Measurements from ENCODE around the gene PSME3.

Gene PSME3

GRCh38 chr17:42818379-42818778 is 14.8 kb upstream of the PSME3 start:
- intact Hi-C loops (cut with DNase I; ENCODE audit: low total_unique reads) = no loop called here

GRCh38 chr17:42819939-42820535 is 13.2 kb upstream of the PSME3 start:
- DNase-seq = peak in 1 of 2 donors; percentile 42
- no peak overlapping the region for H3K4me3 ChIP-seq
- intact Hi-C loops (cut with DNase I; ENCODE audit: low total_unique reads) = loop anchor here (5.0 kb wide), 1 partner anchor 98 kb away; no protein-coding TSS in a partner anchor

More at GRCh38 chr17:42818379-42818778, 14.8 kb upstream of the PSME3 start:
- Histone ChIP-seq H3K36me3 (peaks cover 80 to 94% (median 93%) of the 10 kb centered on the region in 3 donors), H3K4me3 (no peak overlapping the region), H3K27me3 (no peaks in the 10 kb centered on the region), H3K4me1 (peaks cover 0 to 16% (median 9%) of the 10 kb centered on the region in 4 donors), H3K9me3 (no peaks in the 10 kb centered on the region), H3K27ac (no peak overlapping the region)
- no peak for DNase-seq
- no peak for TF ChIP-seq CTCF (IDR thresholded peaks at IDR 0.05)

GRCh38 chr17:42821176-42821575 is 12.0 kb upstream of the PSME3 start:
- Histone ChIP-seq H3K4me1 (peaks cover 0 to 23% (median 15%) of the 10 kb centered on the region in 4 donors), H3K36me3 (peaks cover 52 to 66% (median 65%) of the 10 kb centered on the region in 3 donors), H3K27me3 (no peaks in the 10 kb centered on the region), H3K9me3 (no peaks in the 10 kb centered on the region), H3K4me3 (no peak overlapping the region), H3K27ac (no peak overlapping the region)
- DNase-seq = no peak
- TF ChIP-seq CTCF (IDR thresholded peaks at IDR 0.05) = no peak
- intact Hi-C loops (cut with DNase I; ENCODE audit: low total_unique reads) = loop anchor here (5.0 kb wide), 1 partner anchor 99 kb away; no protein-coding TSS in a partner anchor

More at GRCh38 chr17:42819939-42820535, 13.2 kb upstream of the PSME3 start:
- no peaks in the 10 kb centered on the region for H3K27me3 ChIP-seq
- peaks cover 0 to 23% (median 15%) of the 10 kb centered on the region in 4 donors for H3K4me1 ChIP-seq
- no peaks in the 10 kb centered on the region for H3K9me3 ChIP-seq
- peak; percentile 32 to 47 for TF ChIP-seq CTCF (IDR thresholded peaks at IDR 0.05)
- no peak overlapping the region for H3K27ac ChIP-seq
- peaks cover 63 to 77% (median 77%) of the 10 kb centered on the region in 3 donors for H3K36me3 ChIP-seq

- H3K9me3 ChIP-seq = no peaks in the 10 kb centered on the region
- H3K4me1 ChIP-seq = peaks cover 0 to 22% (median 15%) of the 10 kb centered on the region in 4 donors
- intact Hi-C loops (cut with DNase I; ENCODE audit: low total_unique reads) = no loop called here
- H3K4me3 ChIP-seq = no peak overlapping the region
- DNase-seq = no peak
- no peak for TF ChIP-seq CTCF (IDR thresholded peaks at IDR 0.05)
- no peaks in the 10 kb centered on the region for H3K27me3 ChIP-seq
- H3K36me3 ChIP-seq = peaks cover 0 to 3% (median 3%) of the 10 kb centered on the region in 3 donors
- H3K27ac ChIP-seq = no peak overlapping the region
Measured at GRCh38 chr17:42827472-42827871, 5.7 kb upstream of the PSME3 start.

GRCh38 chr17:42830971-42831370 is 2.2 kb upstream of the PSME3 start:
- Histone ChIP-seq H3K4me3 (no peak overlapping the region), H3K36me3 (peaks cover 0 to 14% (median 4%) of the 10 kb centered on the region in 3 donors), H3K4me1 (peaks cover 0 to 23% (median 6%) of the 10 kb centered on the region in 4 donors), H3K27ac (no peak overlapping the region), H3K27me3 (no peaks in the 10 kb centered on the region), H3K9me3 (no peaks in the 10 kb centered on the region)
- intact Hi-C loops (cut with DNase I; ENCODE audit: low total_unique reads) = no loop called here
- DNase-seq = no peak
- no peak for TF ChIP-seq CTCF (IDR thresholded peaks at IDR 0.05)

Data from tibial artery (tissue), 4 donors.